GM13976 (cell line): Measurements from ENCODE around the gene ZNF99.
"Not testable (repeated sequence)": the region's sequence is repeated elsewhere in the genome, so short reads cannot be mapped to it uniquely, and the experiment has no call there.

Experiments
- DNase-seq: peaks from one replicate; pipeline ENCODE4 v3.0.0; 2012; ENCODE audit warnings: low spot score
- in situ Hi-C: fragments of 300-500 bp; cut with MboI; formaldehyde crosslinking; loops from one replicate; pipeline ENCODE4 v1.12.0; 2022; ENCODE audit warnings: low sequenced_read_pairs, mixed read lengths, inconsistent platforms; ENCODE audit not compliant: unreplicated experiment
- TF ChIP-seq, protein P1 (sequence below): IDR thresholded peaks from 2 replicates; pipeline ENCODE4 v1.5.1; 2012; ENCODE audit warnings: borderline replicate concordance, mild to moderate bottlenecking; ENCODE audit not compliant: insufficient read depth; ENCODE audit errors: extremely low read depth, missing control alignments, control extremely low read depth

ZNF99 gene

DNA sequence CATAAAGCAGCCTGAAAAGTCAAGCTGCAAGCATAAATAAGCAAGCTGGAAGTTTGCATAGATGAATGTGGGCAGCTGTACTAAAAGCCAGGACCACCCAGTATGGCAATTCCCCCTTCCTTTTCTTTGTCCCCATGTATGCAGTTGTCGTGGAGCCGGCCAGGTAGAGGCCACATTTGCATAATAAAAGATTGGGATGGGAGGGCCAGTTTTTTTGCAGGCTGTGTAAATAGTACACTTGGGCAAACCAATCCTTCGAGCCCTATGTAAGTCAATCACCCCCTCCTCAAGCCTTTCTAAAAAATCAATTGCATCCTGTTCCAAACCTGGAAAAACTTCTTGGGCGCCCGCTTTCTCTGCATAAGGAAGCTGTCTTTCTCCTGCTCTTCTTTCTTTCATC lies 13.1 kb upstream of the ZNF99 start:
- in situ Hi-C loops = no loop called here
- DNase-seq = no peak
- TF ChIP-seq, protein P1, sequence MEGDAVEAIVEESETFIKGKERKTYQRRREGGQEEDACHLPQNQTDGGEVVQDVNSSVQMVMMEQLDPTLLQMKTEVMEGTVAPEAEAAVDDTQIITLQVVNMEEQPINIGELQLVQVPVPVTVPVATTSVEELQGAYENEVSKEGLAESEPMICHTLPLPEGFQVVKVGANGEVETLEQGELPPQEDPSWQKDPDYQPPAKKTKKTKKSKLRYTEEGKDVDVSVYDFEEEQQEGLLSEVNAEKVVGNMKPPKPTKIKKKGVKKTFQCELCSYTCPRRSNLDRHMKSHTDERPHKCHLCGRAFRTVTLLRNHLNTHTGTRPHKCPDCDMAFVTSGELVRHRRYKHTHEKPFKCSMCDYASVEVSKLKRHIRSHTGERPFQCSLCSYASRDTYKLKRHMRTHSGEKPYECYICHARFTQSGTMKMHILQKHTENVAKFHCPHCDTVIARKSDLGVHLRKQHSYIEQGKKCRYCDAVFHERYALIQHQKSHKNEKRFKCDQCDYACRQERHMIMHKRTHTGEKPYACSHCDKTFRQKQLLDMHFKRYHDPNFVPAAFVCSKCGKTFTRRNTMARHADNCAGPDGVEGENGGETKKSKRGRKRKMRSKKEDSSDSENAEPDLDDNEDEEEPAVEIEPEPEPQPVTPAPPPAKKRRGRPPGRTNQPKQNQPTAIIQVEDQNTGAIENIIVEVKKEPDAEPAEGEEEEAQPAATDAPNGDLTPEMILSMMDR = no peak

DNA sequence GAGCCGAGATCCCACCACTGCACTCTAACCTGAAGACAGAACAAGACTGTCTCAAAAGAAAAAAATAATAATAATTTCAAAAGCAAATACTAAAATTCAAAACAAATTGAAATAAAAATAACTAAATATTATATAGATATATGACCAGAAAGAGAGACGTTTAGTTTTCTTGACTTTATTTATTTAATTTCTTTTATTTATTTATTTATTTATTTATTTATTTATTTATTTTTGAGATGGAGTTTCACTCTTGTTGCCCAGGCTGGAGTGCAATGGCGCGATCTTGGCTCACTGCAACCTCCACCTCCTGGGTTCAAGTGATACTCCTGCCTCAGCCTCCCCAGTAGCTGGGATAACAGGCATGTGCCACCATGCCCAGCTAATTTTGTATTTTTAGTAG lies 8.9 kb upstream of the ZNF99 start:
- in situ Hi-C loops, DNase-seq: not testable (repeated sequence)

DNA sequence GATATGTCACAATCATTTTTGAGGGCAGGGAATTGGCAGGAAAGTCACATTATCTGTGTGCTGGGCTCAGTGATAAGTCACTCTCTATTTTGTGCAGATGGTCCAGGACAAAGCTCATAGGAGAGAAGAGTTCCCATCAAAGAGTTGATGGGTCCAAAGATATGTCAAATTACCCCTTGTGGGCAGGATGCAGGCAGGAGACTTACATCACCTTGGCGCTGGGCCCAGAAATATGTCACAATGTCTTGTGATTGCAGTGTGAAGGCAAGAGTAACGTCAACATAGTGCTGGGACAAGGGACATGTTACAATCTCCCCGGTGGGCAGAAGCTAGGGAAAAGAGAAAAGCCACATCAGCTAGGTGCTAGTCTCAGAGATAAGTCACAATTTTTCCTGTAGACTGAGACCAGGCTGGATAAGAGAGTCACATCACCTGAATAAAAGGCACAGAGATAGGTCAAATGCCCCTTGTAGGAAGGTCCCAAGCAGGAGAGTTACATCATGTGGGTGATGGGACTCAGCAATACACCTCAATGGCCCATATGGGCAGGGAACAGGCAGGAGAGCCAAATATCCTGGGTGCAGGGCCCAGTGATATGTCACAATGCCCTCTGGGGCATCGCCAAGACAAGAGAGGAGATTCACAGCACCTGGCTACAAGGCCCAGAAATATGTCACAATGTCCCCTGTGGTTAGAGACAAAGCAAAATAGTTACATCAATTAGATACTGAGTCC lies 47.9 kb downstream of the ZNF99 start:
- in situ Hi-C loops = no loop called here
- TF ChIP-seq, protein P1 = no peak
- no peak for DNase-seq

DNA sequence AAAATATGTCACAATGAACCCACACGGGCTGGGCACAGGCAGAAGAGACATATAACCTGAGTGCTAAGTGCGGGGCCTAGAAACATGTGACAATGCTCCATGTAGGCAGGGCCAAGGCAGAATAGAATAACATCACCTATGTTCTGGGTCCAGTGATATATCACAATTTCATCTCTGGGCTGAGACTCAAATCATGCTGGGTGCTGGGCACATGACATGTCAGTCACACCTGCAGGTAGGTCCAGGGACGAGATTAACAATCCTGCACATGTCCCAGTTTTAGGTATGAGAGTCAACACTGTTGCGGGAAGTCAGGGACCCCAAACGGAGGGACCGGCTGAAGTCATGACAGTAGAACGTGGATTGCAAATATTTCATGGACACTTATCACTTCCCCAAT lies 50.3 kb downstream of the ZNF99 start:
- TF ChIP-seq, protein P1 = no peak
- no peak for DNase-seq
- in situ Hi-C loops = no loop called here

DNA sequence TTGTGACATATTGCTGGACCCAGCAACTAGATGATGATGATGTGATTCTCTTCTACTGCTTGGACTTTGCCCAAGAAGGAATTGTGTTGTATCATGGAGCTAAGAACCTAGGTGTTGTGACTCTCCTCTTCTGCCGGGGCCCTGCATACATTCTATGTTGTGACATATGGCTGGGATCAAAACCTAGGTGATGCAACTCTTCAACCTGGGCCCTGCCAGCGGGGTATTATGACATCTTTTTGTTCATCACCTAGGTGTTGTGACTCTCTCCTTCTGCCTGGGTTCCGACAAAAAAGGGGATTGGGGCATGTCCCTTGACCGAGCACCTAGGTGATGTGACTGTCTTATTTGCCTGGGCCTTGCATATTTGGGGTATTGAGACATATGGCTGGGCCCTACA lies 55.7 kb downstream of the ZNF99 start:
- in situ Hi-C loops, DNase-seq: not testable (repeated sequence)

DNA sequence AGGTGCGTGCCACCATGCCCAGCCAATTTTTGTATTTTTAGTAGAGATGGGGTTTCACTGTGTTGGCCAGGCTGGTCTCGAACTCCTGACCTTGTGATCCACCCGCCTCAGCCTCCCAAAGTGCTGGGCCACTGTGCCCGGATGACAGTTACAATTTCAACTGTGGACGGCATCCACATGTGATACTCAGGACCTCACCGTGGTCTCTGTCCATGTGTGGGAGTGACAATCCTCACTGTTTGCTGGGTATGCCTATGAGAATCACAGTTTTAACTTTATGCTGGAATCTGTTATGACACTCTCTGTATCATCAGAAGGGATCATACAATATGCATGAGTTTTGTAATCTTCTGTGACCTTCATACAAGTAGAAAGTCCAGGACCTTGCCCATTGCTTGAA lies 62.4 kb downstream of the ZNF99 start:
- in situ Hi-C loops, DNase-seq: not testable (repeated sequence)

DNA sequence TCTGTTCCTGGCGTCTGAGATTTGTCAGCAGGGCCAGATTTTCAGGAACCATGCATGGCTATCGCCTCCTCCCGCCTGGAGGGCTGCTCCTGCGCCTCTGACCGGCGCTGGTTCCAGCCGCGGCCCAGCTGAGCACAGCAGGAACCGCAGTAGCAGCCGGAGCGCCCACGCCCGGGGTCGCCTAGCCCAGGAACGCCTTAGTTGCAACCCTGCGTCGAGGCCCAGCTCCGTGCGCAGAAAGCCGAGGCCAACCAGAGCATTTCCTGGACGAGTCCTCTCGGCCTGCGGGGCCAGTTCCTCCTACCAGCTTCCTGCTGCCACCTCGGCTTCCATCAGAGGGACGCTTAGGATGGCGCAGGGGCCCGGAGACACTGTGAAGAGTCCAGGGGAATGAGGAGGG lies 75.0 kb downstream of the ZNF99 start:
- TF ChIP-seq, protein P1 = no peak
- in situ Hi-C loops = no loop called here
- no peak for DNase-seq

DNA sequence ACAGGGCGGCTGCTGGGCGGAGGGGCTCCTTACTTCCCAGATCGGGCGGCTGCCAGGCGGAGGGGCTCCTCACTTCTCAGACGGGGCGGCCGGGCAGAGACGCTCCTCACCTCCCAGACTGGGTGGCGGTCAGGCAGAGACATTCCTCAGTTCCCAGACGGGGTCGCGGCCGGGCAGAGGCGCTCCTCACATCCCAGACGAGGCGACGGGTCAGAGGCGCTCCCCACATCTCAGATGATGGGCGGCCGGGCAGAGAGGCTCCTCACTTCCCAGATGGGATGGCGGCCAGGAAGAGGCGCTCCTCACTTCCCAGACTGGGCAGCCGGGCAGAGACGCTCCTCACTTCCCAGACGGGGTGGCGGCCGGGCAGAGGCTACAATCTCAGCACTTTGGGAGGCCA lies 80.9 kb downstream of the ZNF99 start:
- in situ Hi-C loops, DNase-seq: not testable (repeated sequence)

DNA sequence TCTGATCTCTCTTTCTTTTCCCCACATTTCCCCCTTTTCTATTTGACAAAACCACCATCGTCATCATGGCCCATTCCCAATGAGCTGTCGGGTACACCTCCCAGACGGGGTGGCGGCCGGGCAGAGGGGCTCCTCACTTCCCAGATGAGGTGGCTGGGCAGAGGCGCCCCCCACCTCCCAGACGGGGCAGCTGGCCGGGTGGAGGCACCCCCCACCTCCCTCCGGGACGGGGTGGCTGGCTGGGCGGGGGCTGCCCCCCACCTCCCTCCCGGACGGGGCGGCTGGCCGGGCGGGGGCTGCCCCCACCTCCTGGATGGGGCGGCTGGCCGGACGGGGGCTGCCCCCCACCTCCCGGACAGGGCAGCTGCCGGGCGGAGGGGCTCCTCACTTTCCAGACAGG lies 81.3 kb downstream of the ZNF99 start:
- DNase-seq, in situ Hi-C loops: not testable (repeated sequence)
